AG04449 (cell line): Measurements from ENCODE around the gene PRAMEF2.
"Not testable (repeated sequence)": the region's sequence is repeated elsewhere in the genome, so short reads cannot be mapped to it uniquely, and the experiment has no call there.

ENCODE experiments used
- CTCF ChIA-PET: fragments of 350-600 bp; formaldehyde crosslinking; extraction: SDS; loops from one replicate; lab custom pipeline; 2021; ENCODE audit warnings: antibody characterized with exemption; lab: Yijun Ruan, JAX
- POLR2A ChIA-PET: fragments of 400-600, 350-600 bp; formaldehyde crosslinking; extraction: SDS; loops from one replicate; lab custom pipeline; 2020; ENCODE audit warnings: antibody characterized with exemption, inconsistent platforms; lab: Yijun Ruan, JAX
- DNase-seq: peaks from one replicate; pipeline ENCODE4 v3.0.0-alpha.2; 2010; ENCODE audit warnings: low read depth, low spot score
- H3K4me3 ChIP-seq: 2 replicates; pipeline ENCODE4 v1.5.1; 2011; ENCODE audit warnings: low read depth, mild to moderate bottlenecking, control low read depth, low read length

Gene PRAMEF2

GRCh38 chr1:12886101-12886500 is 29.2 kb downstream of the PRAMEF2 start, which contains the start of gene PRAMEF4:
Gene PRAMEF4 (minus strand): TSS chr1:12886201. CDS start chr1:12883394, 2,807 bp downstream.
- DNase-seq, POLR2A ChIA-PET, H3K4me3 ChIP-seq, CTCF ChIA-PET: not testable (repeated sequence)

- DNase-seq, CTCF ChIA-PET, H3K4me3 ChIP-seq, POLR2A ChIA-PET: not testable (repeated sequence)
Measured at GRCh38 chr1:12898170-12898569, 41.3 kb downstream of the PRAMEF2 start, which contains the start of gene PRAMEF10. Gene PRAMEF10 (minus strand): TSS chr1:12898270. CDS start chr1:12895847, 2,423 bp downstream.

- DNase-seq, H3K4me3 ChIP-seq, POLR2A ChIA-PET, CTCF ChIA-PET: not testable (repeated sequence)
Measured at GRCh38 chr1:12899186-12899585, 42.3 kb downstream of the PRAMEF2 start.

- POLR2A ChIA-PET, CTCF ChIA-PET, DNase-seq, H3K4me3 ChIP-seq: not testable (repeated sequence)
Measured at GRCh38 chr1:12903793-12904572, 47.1 kb downstream of the PRAMEF2 start.
